Body of pancreas (tissue), 4 donors: Measurements from ENCODE around the gene PDE10A.

Experiments used
- POLR2A ChIP-seq, 3 donors: fragments of 450-650 bp; IDR thresholded peaks; one replicate each; pipeline ENCODE4 v1.6.1; 2016; ENCODE audit warnings: antibody characterized with exemption in 3 of 3, mild to moderate bottlenecking in 2 of 3
- TF ChIP-seq, protein P1 (sequence below), 7 experiments: fragments of 450-650 bp in 4 of 7; fragments of 200-600 bp in 3 of 7; sonication (generic) in 3 of 7; IDR thresholded peaks; one replicate each; pipeline ENCODE4 v1.5.1; 2016 to 2019; ENCODE audit warnings: antibody characterized with exemption in 7 of 7

DNA sequence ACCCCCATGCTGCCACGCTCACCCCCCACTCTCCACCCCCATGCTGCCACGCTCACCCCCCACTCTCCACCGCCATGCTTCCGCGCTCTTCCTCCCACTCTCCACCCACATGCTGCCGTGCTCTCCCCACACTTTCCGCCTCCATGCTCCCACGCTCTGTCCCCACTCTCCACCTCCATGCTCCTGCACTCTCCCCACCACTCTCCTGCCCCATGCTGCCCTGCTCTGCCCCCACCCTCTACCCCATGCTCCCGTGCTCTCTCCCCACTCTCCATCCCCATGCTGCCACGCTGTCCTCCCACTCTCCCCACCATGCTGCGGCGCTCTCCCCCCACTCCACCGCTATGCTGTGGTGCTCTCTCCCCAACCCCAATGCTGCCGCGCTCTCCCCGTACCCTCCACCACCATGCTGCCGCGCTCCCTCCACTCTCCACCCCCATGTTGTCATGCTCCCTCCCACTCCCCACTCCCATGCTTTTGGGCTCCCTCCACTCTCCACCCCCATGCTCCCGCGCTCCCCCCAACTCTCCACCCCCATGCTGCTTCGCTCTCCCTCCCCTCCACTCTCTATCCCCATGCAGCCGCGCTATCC is 46.0 kb upstream of the PDE10A start:
- no peak for TF ChIP-seq POLR2A (IDR thresholded peaks at IDR 0.05)
- TF ChIP-seq, protein P1, sequence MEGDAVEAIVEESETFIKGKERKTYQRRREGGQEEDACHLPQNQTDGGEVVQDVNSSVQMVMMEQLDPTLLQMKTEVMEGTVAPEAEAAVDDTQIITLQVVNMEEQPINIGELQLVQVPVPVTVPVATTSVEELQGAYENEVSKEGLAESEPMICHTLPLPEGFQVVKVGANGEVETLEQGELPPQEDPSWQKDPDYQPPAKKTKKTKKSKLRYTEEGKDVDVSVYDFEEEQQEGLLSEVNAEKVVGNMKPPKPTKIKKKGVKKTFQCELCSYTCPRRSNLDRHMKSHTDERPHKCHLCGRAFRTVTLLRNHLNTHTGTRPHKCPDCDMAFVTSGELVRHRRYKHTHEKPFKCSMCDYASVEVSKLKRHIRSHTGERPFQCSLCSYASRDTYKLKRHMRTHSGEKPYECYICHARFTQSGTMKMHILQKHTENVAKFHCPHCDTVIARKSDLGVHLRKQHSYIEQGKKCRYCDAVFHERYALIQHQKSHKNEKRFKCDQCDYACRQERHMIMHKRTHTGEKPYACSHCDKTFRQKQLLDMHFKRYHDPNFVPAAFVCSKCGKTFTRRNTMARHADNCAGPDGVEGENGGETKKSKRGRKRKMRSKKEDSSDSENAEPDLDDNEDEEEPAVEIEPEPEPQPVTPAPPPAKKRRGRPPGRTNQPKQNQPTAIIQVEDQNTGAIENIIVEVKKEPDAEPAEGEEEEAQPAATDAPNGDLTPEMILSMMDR (IDR thresholded peaks at IDR 0.05), result no peak
